Stimulated activated CD4-positive, alpha-beta T cell treated with anti-CD3 and anti-CD28 coated beads, Interleukin-4, amount 100 ng/mL, for 4 hours (primary cell): ENCODE results near the gene MCUB.
"Not testable (repeated sequence)": the region's sequence is repeated elsewhere in the genome, so short reads cannot be mapped to it uniquely, and the experiment has no call there.

ENCODE experiments used
- DNase-seq, 2 experiments: peaks; one replicate each; pipeline ENCODE4 v3.0.0-alpha.2; 2020

MCUB gene

DNA sequence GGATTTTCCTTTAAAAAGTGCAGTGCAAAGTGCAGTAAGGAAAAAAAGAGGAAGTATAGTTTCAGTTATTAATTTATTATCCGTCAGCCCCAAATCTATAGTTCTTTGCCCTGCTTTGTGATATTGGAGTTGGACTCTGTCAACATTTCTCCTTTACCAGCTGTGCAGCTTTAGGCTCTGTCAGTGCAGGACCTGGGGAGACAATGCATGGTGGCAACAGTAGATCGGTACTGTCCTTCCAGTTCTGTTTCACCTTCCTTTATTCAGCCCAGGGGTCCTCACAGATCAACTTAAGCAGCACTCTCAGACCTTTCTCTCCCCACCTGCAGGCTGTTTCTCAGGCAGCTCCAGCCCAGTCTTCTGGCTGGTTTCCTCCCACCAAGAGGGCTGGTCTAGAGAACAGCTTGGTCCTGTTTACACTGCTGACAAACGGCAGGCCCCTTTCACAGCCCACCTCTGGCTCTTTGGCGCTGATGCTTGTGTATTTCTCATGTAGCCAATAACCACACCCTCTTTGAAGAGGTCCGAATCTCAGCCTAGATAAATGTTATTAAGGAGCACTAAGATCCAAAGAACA lies 71.6 kb downstream of the MCUB start:
- DNase-seq, result no peak

DNA sequence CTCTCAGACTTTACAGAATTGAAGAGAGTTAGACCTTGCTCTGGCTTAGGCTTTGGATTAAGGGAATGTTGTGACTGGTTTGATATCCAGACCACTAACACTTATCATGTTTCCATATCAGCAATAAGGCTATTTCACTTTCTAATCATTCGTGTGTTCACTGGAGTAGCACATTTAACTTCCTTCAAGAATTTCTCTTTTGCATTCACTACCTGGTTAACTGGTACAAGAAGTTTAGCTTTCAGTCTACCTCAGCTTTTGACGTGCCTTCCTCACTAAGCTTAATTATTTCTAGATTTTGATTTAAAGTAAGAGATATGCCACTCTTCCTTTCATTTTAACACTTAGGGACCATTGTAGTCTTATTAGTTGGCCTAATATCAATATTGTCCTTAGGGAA lies 80.6 kb downstream of the MCUB start:
- DNase-seq, result no peak

DNA sequence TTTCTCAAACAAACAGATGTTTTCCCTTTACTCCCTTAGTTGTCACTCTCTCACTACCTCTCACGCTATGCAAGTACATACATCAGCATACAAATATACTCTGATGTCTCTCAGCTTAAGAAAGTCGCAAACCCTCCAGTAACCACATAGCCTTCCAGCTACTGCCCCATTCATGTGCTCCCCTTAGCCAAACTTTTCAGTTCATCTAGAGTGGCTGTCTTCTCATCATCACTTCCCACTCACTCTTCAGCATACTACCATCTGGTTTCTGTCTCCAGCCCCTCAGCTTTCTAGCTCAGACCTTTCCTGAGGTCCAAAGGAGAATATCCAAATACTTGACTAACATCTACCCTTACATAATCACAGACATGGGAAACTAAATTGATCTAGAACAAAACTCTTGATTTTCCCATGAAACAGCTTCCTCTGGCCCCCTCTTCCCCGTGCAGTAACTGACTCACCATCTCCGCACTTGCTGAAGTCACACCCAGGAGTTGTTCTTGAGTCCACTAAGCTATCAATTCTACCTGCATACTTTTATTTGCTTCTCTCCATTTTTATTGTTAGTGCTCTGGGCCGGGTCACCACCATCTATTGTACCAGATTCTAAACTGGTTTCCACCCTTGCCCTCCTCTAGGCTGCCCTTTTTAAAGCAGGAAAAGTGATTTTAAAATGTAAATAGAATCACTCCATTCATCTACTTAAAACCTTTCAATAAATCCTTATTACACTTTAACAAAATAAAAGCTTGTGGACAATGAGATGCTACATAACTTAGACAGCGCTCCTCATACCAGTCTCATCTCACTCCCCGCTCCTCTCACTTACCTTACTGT lies 86.0 kb downstream of the MCUB start:
- no peak for DNase-seq

DNA sequence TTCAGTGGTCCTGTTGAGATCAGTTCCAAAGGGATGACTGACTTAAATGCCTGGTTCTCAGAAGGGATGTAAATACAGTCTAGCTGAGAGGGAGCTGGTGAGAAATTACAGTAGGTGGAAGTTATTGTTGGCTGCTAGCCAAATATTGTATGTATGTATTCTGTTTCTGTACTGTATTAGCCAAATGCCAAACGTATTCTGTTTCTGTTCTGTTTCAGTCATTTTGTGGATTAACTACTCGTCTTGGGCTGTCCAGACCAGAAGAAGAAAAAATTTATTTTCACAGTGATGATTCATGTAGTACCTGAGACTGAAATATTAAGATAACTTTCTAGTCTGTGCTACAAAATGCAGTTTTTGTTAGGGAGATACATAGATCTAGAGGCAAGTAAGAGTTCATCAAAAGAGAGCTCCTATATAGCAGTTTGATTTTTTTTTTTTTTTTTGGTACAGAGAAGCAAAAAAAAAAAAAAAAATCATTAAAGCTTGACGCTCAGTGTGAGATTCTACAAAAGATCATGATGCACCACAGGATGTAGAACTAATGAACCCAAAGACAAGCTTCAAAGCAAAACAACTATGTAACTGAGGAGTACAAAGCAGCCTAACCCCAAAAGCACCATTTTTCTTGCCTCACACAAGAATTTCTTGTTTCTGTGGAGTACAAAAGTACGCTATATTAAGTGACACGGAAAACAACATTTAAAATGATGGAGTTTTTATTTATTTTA lies 88.4 kb downstream of the MCUB start:
- no peak for DNase-seq

DNA sequence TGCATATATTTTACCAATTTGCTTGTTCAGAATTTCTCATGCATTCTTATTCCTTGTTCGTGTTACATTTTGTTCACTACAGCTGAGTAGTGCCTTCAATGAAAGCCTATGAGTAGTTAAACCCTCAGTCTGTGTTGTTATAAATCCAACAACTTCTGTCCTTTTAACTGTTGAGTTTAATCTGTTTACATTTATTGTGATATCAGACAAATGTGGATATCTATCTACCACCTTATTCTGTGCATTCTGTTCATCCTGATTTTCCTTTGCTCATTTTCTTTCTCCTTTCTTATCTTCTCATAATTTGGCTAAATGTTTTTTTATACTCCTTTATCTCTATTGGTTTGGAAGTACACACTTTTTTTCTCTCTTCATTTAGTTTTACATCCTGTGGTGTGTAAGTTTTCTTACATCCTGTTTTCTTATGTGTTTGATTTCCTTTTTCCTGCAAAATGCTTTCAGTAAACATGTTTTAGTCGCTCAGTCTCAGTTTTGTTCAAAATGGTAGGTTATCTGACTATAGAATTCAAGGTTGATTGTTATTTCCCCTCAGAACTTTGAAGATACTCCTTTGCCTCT lies 89.0 kb downstream of the MCUB start:
- no peak for DNase-seq

DNA sequence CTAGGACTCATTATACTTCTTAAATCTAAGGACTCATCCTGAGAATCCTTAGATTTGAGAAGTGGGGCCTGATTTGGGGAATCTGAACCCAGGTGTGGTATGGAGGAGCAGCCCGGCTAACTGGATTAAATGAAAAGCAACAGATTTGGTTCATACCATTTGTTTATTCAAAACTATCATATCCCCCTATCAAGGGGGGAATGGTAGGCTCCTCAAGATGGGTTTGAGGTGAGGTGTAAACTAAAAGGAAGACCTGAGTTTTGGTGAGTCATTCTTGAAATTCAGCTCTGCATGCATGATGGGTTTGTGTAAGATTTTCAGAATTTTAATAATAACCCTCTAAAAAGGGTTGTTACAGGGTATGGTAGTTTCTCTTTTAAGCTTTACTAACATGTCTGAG lies 89.8 kb downstream of the MCUB start:
- DNase-seq, result peak in 1 of 2 experiments; percentile 9

DNA sequence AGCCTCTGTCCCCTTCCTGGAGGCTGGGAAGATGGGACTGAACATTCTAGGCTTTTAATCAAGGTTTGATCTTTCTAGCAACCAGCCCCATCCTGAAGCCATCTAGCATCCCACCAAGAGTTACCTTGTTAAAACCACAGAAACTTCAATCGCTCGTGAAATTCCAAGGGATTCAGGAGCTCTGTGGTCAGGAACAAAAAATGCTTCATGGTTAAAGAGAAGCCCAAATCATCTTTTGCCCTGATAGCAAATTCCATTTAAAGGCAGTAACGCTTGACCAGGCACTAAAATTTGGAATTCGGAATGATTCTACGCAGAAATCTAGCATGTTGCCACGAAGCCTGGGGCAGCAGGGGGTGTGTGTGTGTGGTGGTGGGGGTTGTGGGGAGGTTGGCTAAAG lies 95.3 kb downstream of the MCUB start:
- DNase-seq, result no peak

DNA sequence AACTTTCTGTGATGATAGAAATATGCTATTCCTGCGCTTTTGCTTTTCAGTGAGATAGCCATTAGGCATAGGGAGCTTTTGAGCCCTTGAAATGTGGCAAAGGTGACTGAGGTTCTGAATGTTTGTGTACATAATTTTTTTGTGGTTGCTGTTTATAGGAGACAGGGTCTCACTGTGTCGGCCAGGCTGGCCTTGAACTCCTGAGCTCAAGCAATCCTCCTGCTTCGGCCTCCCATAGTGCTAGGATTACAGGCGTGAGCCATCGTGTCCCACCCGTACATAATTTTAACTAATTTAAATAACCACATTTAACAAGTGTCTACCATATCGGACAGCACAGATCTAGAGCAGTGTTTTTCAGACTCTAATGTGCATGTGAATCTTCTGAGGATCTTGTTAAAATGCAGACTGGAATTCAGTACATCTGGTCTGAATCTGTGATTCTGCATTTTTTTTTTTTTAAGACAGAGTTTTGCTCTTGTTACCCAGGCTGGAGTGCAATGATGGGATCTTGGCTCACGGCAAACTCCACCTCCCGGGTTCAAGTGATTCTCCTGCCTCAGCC lies 97.9 kb downstream of the MCUB start:
- DNase-seq, result no peak

DNA sequence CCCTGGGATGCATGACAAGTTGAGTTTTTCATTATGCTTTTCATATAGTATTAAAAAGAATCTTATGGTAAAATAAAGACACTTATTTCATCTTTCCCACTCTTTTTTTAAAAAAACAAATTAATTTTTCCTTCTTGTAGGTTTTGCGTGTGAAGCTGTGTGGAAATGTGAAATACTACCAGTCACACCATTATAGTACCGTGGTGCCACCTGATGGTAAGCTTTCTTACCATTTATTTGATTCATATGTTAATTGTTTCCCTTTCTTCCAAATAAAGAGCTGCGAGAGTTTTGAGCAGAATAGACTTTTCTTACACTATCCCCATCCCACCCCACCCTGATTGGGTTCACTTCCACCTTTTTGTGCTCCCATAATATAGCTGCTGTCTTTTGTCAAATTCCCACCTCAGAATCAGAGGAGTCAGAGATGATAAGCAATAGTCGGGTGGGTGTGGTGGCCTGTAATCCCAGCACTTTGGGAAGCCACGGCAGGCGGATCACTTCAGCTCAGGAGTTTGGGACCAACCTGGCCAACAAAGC lies 98.9 kb downstream of the MCUB start:
- DNase-seq, result no peak

DNA sequence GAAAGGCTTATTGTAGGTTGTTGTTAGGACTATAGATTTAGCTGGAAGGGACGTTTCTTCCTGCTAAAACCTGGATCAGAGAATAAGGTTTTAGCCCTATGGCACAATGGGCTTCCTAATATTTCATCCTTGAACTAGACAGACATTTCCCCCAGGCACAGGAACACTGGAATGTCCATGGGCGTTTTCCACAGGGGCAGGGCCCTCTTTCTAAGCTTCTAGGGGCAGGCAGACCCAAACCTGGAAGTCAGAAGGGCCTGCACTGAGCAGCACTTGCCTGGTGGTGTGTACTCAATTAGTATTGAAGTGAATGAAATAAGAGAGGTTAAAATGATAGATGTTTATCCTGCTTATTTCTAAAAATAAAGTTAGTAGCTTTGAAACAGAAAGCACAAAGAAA lies 102.1 kb downstream of the MCUB start:
- DNase-seq, result no peak

DNA sequence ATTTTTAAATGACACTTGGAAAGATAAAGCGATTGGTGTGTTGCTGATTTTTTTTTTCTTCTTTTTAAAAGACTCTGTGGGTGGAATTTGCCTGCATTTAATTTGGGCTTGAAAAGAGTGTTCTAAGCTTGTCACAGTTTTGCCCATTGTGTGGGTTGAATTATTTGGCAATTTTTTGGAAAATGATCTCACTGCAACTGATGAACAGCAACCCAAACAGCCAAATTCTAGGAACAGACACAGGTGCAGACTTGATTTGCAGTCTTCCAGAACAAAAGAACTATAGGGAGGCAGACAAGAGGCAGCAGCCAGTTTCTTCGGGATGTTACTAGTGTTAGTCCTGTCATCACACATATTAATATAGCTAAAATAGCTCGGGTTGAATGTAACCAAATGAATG lies 102.7 kb downstream of the MCUB start:
- no peak for DNase-seq

DNA sequence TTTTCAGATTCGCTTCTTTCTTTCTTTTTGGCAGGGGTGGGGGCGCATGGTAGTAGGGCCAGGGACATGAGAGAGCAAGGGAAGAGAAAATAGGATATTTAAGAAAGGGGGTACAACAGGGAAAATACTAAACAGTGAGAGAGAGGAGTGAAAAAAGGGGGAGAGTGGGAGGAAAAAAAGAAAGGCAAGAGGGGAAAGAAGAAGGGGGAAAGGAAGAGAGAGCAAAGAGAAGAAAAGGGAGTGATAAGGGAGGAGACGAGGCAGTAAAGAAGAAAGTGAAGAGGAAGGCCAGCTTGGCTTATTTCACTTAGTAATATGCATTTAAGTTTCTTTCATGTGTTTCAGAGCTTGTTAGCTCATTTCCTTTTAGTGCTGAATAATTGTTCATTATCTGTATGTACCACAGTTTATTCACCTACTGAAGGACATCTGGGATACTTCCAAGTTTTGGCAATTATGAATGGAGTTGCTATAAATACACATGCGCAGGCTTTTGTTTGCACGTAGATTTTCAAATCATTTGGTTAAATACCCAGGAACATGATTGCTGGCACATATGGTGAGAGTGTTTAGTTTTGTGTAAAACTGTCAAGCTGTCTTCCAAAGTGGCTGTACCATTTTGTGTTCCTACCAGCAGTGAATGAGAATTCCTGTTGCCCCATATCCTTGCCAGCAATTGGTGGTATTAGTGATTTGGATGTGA lies 105.9 kb downstream of the MCUB start:
- no peak for DNase-seq

DNA sequence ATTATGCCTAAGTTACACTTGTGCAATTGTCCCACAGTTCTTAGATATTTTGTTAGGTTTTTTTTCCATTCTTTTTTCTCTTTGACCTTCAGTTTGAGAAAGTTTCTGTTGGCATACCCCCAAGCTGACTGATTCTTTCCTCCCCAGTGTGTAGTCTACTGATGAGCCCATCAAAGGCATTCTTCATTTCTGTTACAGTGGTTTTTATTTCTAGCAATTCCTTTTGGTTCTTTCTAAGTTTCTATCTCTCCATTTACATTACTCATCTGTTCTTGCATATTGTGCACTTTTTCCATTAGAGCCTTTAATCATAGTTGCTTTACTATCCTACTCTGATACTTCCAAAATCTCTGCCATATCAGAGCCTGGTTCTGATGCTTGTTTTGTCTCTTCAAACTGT lies 111.3 kb downstream of the MCUB start:
- peak in 1 of 2 experiments; percentile 25 for DNase-seq

DNA sequence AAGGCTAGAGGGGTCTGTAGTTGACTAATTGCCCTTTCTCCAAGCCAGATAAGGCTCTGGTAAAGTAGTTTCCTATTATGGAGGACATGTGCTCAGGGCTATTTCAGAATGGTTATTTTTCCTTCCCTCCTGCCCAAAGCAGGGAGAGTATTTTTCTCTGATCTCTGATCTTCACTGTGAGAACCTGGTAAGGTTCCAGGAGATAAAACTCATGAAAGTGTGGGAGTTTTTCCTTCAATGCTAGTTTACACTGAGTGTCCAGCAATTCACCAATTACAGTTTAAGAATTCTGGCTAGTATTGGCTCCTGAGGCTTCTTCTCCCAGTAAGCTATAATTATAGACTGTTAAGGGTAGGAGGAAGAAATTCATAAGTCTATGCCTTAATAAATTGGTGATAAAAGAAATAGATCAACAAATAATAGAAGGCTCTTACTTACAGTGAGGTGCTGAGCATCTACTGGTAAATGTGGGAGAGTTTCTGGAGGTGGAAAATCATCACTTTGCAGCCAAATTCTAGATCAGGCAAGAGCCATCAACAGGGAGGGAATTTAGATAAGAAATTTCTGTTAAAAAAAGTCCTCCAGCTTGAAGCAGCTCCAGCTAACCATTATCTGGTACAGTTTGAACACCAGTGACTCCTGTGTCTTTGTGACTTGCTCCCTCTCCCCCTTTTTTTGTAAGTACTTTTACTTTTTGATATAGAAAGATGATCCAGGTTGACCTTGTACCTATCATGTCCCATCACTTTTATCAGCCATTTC lies 112.3 kb downstream of the MCUB start:
- DNase-seq, result no peak

DNA sequence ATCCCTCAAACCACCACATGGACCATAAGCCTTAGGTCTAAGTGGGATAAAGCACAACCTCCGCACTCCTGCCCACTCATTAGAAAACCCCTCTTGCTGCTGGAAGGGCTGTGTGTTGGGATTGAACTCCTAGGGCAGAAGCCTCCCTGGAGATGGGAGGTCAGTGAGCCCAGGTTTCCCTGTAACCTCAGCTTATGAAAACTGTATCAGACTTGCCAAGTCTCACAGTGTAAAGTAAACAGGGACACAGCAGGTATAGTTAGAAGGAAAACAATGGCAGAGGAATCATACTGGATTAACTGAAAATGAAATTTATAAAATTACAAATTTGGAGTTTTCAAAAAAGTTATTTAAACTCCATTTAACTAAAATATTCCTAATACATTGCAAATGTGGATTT lies 113.3 kb downstream of the MCUB start:
- no peak for DNase-seq

DNA sequence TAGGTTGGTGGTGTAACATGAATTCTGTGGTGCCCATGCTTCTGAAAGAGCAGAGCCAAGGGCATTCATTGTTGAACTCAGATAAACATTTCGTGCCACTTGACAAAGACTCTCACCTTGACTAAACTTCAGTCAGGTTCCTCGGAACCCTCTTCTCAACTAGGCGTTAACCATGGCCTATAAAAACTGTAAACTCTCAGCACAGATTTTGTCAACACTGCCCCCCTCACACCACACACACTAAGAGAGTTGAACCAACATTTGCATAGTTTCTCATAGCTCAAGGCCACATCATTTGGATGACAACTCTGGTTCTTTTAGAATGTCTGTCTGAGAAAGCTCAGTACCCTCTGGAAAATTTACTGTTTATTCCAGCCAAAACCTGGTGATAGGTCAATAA lies 115.1 kb downstream of the MCUB start:
- DNase-seq, result no peak

DNA sequence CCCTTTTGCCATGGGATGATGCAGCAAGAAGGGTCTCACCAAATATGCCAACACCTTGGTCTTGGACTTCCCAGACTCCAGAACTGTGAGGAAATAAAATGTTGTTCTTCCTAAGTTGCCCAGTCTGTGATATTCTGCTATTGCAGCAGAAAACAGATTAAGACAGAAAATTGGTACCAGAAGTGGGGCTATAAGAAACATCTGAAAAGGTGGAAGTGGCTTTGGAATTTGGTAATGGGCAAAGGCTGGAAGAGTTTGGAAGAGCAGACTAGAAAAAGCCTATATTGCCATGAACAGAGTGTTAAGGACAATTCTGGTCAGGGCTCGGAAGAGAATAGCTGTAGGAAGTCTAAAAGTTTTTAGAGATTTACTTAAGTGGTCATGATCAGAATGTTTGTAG lies 115.8 kb downstream of the MCUB start:
- no peak for DNase-seq

DNA sequence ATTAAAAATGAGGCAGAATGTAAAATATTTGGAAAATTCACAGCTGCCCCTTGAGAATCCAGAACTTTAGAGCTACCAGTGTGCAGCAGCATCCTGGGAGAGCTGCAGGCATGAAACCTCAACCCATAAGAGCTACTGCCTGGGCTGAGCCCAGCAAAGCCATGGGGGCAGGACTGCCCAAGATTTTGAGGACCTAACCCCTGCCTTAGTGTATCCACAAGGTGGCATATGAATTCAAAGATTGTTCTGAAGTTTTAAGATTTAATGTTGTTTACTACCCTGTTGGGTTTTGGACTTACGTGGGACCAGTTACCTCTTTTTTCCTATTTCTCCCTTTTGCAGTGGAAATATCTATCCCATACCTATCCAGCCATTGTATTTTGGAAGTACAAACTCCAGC lies 116.8 kb downstream of the MCUB start:
- no peak for DNase-seq

DNA sequence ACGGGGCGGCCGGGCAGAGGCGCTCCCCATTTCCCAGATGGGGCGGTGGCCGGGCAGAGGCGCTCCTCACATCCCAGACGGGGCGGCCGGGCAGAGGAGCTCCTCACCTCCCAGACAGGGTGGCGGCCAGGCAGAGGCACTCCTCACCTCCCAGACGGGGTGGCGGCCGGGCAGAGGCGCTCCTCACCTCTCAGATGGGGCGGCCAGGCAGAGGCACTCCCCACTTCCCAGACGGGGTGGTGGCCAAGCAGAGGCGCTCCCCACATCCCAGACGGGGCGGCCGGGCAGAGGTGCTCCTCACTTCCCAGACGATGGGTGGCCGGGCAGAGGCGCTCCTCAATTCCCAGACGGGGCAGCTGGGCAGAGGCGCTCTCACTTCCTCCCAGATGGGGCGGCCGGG lies 118.4 kb downstream of the MCUB start:
- not testable (repeated sequence) for DNase-seq

DNA sequence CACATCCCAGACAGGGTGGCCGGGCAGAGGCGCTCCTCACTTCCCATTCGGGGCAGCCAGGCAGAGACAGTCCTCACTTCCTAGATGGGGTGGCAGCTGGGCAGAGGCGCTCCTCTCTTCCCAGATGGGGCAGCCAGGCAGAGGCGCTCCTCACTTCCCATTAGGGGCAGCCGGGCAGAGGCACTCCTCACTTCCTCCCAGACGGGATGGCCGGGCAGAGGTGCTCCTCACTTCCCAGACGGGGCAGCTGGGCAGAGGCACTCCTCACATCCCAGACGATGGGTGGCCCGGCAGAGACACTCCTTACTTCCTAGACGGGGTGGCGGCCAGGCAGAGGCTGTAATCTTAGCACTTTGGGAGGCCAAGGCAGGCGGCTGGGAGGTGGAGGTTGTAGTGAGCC lies 118.9 kb downstream of the MCUB start:
- not testable (repeated sequence) for DNase-seq

DNA sequence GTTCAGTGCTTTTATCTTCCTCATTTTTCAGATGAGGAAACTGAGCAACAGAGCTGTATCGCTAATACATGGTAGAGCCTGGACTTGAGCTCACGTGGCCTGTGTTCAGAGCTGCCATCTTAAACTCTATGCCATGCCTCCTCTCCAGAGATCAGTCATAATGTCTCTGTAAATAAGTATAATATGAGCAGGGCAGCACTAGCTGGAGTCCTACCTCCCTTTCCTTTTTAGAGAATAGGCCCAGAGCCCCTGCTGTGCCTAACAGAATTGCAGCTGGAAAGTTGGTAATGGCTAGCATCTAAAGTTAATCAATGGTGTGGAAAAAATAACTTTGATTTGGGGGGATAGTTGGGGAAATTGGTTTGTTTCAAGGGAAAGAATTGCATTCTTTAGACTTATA lies 122.8 kb downstream of the MCUB start:
- DNase-seq, result no peak
